ENCODE measurements around the gene BTG1.
"Not testable (repeated sequence)": the region's sequence is repeated elsewhere in the genome, so short reads cannot be mapped to it uniquely, and the experiment has no call there.

The BTG1 gene

DNA sequence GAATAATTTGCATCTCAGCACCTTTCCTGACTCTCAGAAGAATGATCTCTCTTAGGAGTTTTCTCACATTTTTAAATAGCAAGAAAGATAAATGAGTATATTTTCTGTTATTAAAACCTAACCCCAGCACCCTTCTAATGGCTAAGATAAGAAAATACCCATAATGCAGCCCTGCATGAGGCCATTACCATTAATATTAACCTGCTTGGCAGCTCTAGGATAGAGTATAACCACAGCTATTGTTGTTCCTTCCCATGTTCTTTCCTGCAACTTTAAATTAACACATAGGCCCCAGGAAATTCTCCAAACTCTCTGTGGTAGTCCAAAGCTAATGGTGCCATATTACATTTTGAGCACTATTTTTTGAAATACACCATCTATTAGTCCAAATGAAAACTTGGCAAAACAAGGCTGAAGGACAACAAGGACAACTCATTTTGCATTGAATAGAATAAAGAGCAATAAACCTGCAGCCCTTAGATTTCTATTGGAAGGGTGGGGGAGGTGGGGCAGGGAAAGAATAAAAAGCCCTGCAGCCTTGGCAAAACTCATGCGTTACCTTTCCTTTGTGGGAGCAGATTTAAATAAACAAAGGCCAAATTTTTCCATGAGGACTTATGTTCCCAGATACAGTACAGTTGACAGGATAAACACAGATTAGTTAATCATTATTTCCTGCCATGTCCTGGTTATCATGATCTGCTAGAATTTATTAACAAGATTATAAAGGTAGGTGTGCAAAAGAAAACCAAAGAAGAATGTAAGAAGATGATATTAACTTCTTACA, 46.9 kb downstream of the BTG1 start:
- in situ Hi-C loops (cut with HindIII; ENCODE audit: low pct_unique_long_range_greater_than_20kb, low sequenced_read_pairs), result no loop called here
- DNase-seq (ENCODE audit: low read depth in 1 of 2, low spot score in 1 of 2), result no peak
- TF ChIP-seq JUND (IDR thresholded peaks at IDR 0.05; ENCODE audit: low read depth), result no peak

DNA sequence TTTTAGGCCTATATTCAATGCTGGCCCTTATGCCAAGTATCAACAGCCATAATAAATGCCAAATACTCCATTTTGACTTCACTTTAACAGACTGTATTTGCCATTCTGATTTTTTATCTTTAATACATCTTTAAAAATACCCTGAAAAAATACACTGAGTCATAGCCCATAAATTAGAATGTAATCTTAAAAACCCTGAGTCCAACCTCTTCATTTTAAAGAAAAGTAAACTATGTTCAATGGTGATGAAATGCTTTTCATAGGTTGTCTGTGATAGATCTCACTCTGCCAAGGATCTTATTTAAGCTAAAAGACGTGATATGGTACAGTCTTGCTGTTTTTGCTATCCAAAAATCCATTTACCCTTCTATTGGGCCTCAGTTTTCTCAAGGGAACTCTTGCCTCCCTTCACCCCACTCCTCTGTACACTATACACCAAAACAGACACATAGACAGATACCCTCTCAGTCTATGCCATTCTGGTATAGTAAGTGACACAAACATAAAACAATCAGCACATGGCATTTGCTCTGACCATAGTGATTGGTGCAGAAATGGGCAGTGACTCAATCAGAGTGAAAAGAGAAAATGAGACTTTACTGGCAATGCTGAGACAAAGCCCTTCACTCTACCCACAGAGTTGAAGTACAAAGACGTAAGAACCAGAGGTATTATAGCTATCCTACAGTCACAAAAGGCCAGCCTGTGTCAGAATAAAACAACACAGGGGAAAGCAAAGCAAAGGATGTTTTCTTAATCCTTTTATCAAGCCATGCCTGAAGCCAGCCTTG, 49.1 kb downstream of the BTG1 start:
- in situ Hi-C loops (cut with HindIII; ENCODE audit: low pct_unique_long_range_greater_than_20kb, low sequenced_read_pairs), result no loop called here
- TF ChIP-seq JUND (IDR thresholded peaks at IDR 0.05; ENCODE audit: low read depth), result no peak
- DNase-seq (ENCODE audit: low read depth in 1 of 2, low spot score in 1 of 2), result no peak

DNA sequence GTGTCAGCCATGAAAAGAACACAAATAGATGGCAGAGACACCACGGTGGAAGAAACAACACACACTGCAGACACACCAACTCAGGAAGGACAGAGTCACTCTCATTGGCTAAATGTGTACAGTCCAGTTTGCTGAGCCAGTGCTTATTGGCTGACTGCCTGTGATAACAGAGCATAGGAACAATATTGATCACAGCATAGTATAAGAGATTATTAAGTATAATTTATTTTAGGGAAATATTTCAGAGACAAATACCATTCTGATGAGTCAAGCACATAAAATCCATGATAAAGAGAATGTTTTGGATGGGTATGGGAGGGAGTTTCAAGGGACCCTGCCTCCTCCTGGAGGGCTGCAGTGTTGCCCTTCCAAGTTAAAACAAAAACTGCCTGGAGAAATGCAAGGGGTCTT, 50.9 kb downstream of the BTG1 start:
- no peak for DNase-seq (ENCODE audit: low read depth in 1 of 2, low spot score in 1 of 2)
- in situ Hi-C loops (cut with HindIII; ENCODE audit: low pct_unique_long_range_greater_than_20kb, low sequenced_read_pairs), result no loop called here
- TF ChIP-seq JUND (IDR thresholded peaks at IDR 0.05; ENCODE audit: low read depth), result no peak

GRCh38 chr12:92094301-92094700, 51.3 kb downstream of the BTG1 start:
- DNase-seq (ENCODE audit: low read depth in 1 of 2, low spot score in 1 of 2); in situ Hi-C loops (cut with HindIII; ENCODE audit: low pct_unique_long_range_greater_than_20kb, low sequenced_read_pairs): not testable (repeated sequence)
